ENCODE data around the gene ERGIC1.

Gene ERGIC1

DNA sequence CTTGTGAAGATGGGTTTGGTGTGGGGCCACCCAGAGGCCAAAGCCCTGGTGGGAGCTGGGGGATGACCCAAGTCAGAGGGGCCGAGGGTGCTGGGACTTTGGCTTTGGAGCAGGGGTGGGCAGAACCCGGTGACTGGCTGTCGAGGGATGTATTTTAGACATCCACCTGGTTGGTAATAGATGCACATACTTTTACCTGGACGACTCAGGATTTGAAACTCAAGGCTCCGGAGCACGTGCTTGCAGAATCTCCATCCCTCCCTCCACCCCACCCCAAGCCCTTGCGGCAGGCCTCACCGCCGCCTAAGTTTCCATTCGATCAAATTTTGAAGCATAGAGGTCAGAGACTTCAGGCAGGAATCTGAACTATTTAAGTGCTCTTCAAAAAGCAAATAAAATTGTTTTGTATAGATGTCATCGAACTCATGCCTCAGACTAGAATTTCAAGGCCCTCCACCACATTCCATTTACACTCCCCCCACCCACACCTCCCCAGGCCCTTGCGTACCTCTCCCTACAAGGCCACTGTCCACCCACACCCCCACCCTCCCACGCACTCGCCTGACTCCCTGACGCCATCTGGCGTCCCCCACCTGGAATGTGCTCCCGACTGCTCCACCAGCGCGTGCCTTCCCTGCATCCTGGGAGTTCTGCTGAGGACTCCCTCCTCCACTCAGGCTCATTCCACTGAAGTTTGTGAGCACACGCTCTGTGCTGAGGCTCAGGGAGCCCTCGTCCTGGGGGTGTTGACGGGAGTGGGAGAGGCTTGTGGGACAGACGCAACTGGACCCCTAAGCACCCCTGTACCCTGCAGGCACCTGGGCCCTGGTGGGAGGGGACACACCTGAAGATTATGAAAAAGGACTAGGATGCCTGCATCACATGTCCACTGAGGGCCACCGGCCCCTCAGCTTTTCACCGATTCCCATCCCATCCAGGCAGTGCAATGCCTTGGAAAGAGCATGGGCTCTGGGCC lies 68.7 kb downstream of the ERGIC1 start:
- DNase-seq (ENCODE audit: low spot score), result no peak

- no peak for DNase-seq (ENCODE audit: low spot score)
Observed at GRCh38 chr5:172903790-172904189, 69.7 kb downstream of the ERGIC1 start.

DNA sequence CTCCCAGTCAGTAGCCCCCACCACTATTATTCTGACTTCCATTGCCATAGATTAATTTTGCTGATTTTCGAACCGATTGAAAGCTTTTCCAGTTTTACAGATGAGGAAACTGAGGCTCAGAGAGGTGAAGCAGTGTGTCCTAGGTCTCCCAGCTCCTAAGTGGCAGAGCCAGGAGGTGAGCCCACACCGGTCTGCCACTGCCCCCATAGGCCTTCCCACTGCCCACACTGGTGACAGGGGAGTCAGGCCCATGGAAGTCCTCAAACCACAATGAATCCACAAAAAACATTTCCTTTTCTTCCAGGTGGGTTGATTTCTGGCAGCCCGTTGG lies 70.2 kb downstream of the ERGIC1 start:
- no peak for DNase-seq (ENCODE audit: low spot score)

- DNase-seq (ENCODE audit: low spot score), result no peak
Observed at GRCh38 chr5:172904643-172905345, 70.7 kb downstream of the ERGIC1 start.

DNA sequence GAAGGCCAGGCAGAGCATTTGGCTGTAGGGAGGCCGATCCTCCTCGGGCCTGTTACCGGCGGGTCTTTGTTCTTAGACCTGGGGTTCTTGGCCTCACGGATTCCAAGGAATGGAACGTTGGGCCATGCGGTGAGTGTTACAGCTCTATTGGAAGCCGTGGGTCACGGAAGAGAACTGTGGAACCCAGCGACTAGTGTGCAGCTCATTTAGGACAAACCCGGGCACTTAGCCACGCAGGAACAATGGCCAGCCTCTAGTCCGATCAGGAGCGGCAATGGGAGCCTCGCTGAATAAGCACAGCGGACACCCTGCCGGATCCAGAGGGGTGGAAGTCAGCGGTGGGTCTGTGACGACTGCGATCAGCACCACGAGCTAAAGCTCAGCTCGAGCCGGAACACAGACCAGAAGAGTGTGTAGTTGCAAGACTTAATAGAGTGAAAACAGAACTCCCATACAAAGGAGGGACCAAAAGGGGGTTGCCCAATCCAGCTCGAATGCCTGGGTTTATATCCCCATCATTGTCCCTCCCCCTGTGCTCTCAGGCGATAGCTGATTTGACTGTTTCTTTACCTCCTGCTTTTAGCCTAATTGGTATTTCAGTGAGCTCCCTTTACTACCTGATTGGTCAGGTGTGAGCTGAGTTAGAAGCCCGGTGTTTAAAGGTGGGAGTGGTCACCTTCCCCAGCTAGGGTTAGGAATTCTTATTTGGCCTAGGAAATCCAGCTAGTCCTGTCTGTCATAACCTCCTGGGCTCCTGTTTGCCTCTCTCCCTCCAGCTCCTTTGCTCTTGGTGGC lies 71.5 kb downstream of the ERGIC1 start:
- no peak for DNase-seq (ENCODE audit: low spot score)

DNA sequence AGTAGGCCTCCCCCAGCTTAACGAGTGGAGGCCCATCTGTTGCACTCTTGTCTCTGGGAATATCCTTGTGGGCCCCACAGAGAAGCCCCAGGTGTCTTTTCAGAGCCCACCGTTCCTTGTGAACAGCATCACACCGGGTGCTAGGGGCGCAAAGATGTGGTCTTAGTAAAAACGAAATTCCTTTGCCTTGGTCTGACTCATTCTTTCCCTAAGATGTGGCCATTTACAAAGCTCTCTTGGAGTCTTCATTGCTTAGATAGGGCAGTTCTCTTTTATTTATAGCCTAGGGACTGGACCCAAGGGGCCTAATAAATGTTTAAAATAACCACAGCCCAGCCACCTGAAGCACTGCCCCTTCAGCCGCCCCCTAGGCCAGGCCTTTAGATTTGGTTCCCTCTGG lies 72.4 kb downstream of the ERGIC1 start:
- DNase-seq (ENCODE audit: low spot score), result no peak

- no peak for DNase-seq (ENCODE audit: low spot score)
Observed at GRCh38 chr5:172906888-172907287, 72.8 kb downstream of the ERGIC1 start.

GRCh38 chr5:172907657-172908056 lies 73.6 kb downstream of the ERGIC1 start:
- DNase-seq (ENCODE audit: low spot score), result no peak

- no peak for DNase-seq (ENCODE audit: low spot score)
Observed at GRCh38 chr5:172908662-172909061, 74.6 kb downstream of the ERGIC1 start.

GRCh38 chr5:172909931-172910502 lies 76.0 kb downstream of the ERGIC1 start:
- DNase-seq (ENCODE audit: low spot score), result no peak

GRCh38 chr5:172910828-172911627 lies 77.0 kb downstream of the ERGIC1 start:
- no peak for DNase-seq (ENCODE audit: low spot score)

GRCh38 chr5:172911628-172911880 lies 77.5 kb downstream of the ERGIC1 start:
- no peak for DNase-seq (ENCODE audit: low spot score)

DNA sequence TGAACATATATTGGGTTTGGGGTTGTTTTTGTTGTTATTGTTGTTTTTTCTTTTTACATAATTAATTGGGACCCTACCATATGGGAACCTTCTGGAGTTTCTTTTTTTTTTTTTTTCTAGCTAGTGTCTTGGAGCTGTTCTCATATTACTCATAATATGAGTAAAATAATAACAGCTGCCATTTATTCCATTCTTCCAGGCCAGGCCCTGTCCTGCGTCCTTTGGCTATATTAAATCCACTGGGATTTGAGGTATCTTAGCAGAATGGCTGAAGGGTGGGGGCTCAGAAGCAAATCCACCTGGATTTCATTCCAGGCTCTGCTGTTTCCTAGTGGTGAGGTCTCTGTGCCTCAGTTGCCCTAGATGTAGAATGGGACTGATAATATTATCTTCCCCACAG lies 77.9 kb downstream of the ERGIC1 start:
- DNase-seq (ENCODE audit: low spot score), result no peak

GRCh38 chr5:172913117-172913850 lies 79.2 kb downstream of the ERGIC1 start:
- no peak for DNase-seq (ENCODE audit: low spot score)

DNA sequence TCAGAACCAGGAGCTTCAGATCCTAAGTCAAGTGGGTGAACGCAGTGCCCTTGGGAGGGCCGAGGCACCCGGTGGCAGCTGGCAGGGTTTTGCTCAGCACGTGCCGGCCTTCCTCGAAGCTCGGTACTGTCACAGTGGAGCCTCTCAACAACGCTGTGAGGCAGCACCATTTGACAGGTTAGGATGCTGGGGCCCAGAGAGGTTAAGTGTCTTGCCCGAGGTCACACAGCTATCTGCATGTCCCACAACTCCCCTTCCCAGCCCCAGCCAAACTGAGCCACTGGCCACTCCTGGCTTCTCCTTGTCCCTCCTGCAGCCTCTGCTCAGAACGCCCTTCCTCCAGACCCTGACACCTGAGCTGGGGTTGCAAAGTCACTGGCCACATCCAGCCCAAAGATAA lies 81.5 kb downstream of the ERGIC1 start:
- DNase-seq (ENCODE audit: low spot score), result no peak

- DNase-seq (ENCODE audit: low spot score), result no peak
Observed at GRCh38 chr5:172918421-172919371, 84.6 kb downstream of the ERGIC1 start.

GRCh38 chr5:172919525-172920446 lies 85.7 kb downstream of the ERGIC1 start:
- DNase-seq (ENCODE audit: low spot score), result no peak

GRCh38 chr5:172920447-172920849 lies 86.4 kb downstream of the ERGIC1 start:
- no peak for DNase-seq (ENCODE audit: low spot score)

GRCh38 chr5:172920995-172921394 lies 86.9 kb downstream of the ERGIC1 start:
- no peak for DNase-seq (ENCODE audit: low spot score)
